NCI-H1436 treated with DMSO at 0.1 percent for 48 hours (cell line): ENCODE measurements around the gene RNF168.
"Not testable (repeated sequence)": the region's sequence is repeated elsewhere in the genome, so short reads cannot be mapped to it uniquely, and the experiment has no call there.

Experiments used
- DNase-seq: peaks from one replicate; lab custom pipeline; 2025; lab: John Stamatoyannopoulos, UW

The RNF168 gene

GRCh38 chr3:196463804-196464203 is 39.8 kb downstream of the RNF168 start:
- no peak for DNase-seq

- no peak for DNase-seq
Measured at GRCh38 chr3:196463478-196463756, 40.2 kb downstream of the RNF168 start.

- not testable (repeated sequence) for DNase-seq
Measured at GRCh38 chr3:196462680-196463477, 40.7 kb downstream of the RNF168 start.

GRCh38 chr3:196458063-196458462 is 45.5 kb downstream of the RNF168 start:
- DNase-seq = no peak

GRCh38 chr3:196457470-196457869 is 46.1 kb downstream of the RNF168 start:
- DNase-seq = peak; percentile 5

- DNase-seq = no peak
Measured at GRCh38 chr3:196454935-196455334, 48.6 kb downstream of the RNF168 start.

- DNase-seq = not testable (repeated sequence)
Measured at GRCh38 chr3:196445391-196445790, 58.2 kb downstream of the RNF168 start.

GRCh38 chr3:196444500-196444894 is 59.1 kb downstream of the RNF168 start:
- no peak for DNase-seq

GRCh38 chr3:196440696-196441095 is 62.9 kb downstream of the RNF168 start:
- DNase-seq = no peak

GRCh38 chr3:196440041-196440537 is 63.5 kb downstream of the RNF168 start:
- no peak for DNase-seq

- DNase-seq = peak; percentile 95
Measured at GRCh38 chr3:196432137-196432879, 71.3 kb downstream of the RNF168 start, which contains the start of gene UBXN7. UBXN7 (minus strand) TSS chr3:196432427; CDS start chr3:196432399, 28 bp downstream.

GRCh38 chr3:196431181-196432136 is 72.1 kb downstream of the RNF168 start:
- DNase-seq = no peak

- DNase-seq = no peak
Measured at GRCh38 chr3:196428041-196428440, 75.5 kb downstream of the RNF168 start.

- not testable (repeated sequence) for DNase-seq
Measured at GRCh38 chr3:196424421-196424820, 79.1 kb downstream of the RNF168 start.

- no peak for DNase-seq
Measured at GRCh38 chr3:196423044-196423781, 80.4 kb downstream of the RNF168 start.

- not testable (repeated sequence) for DNase-seq
Measured at GRCh38 chr3:196421668-196422067, 81.9 kb downstream of the RNF168 start.

- no peak for DNase-seq
Measured at GRCh38 chr3:196419386-196419785, 84.2 kb downstream of the RNF168 start.
